Keratinocyte (primary cell): Measurements from ENCODE around the gene OR52N4. TPM values are rescaled to one million over a fixed set of nuclear protein-coding genes. Genes with fewer than 3 reads are reported as not detected.

Experiments used
- DNase-seq: peaks from one replicate; pipeline ENCODE4 v3.0.0-alpha.2; 2011; ENCODE audit warnings: low read depth, missing footprints, low spot score
- FAIRE-seq: peaks from 2 replicates; lab custom pipeline; 2011; peaks lifted over from hg19 to GRCh38; lab: Jason Lieb, UNC
- H2AFZ ChIP-seq: 2 replicates; pipeline ENCODE4 v1.6.0; 2012; ENCODE audit warnings: low read length, control low read depth, inconsistent platforms; ENCODE audit not compliant: control insufficient read depth
- H3K27ac ChIP-seq: 2 replicates; pipeline ENCODE4 v1.5.1; 2011; ENCODE audit warnings: low read length; ENCODE audit not compliant: control insufficient read depth, insufficient read depth
- H3K27me3 ChIP-seq: 3 replicates; pipeline ENCODE4 v1.6.0; 2011; ENCODE audit warnings: low read length; ENCODE audit not compliant: control insufficient read depth, insufficient read depth; ENCODE audit errors: extremely low read depth
- H3K36me3 ChIP-seq, 2 experiments: 2 replicates in 1 of 2; 3 replicates in 1 of 2; pipeline ENCODE4 v1.5.1; 2011; ENCODE audit warnings: low read length in 2 of 2, mild to moderate bottlenecking in 1 of 2; ENCODE audit not compliant: control insufficient read depth in 2 of 2, insufficient read depth in 2 of 2; ENCODE audit errors: extremely low read depth in 1 of 2
- H3K4me1 ChIP-seq: 3 replicates; pipeline ENCODE4 v1.5.1; 2011; ENCODE audit warnings: low read length; ENCODE audit not compliant: control insufficient read depth, insufficient read depth; ENCODE audit errors: extremely low read depth
- H3K4me2 ChIP-seq: 3 replicates; pipeline ENCODE4 v1.6.0; 2011; ENCODE audit warnings: low read depth, low read length; ENCODE audit not compliant: control insufficient read depth, insufficient read depth; ENCODE audit errors: extremely low read depth
- H3K4me3 ChIP-seq, 3 experiments: fragments of 200-600 bp in 1 of 3; sonication (generic) in 1 of 3; 2 replicates in 2 of 3; 3 replicates in 1 of 3; pipeline ENCODE4 v1.5.1; 2011 to 2016; ENCODE audit warnings: low read length in 3 of 3, mild to moderate bottlenecking in 3 of 3, control low read depth in 2 of 3, inconsistent platforms in 1 of 3, low read depth in 1 of 3, mixed read lengths in 1 of 3, mixed run types in 1 of 3, moderate library complexity in 1 of 3; ENCODE audit not compliant: control insufficient read depth in 2 of 3, insufficient read depth in 2 of 3; ENCODE audit errors: extremely low read depth in 1 of 3
- H3K79me2 ChIP-seq: 2 replicates; pipeline ENCODE4 v1.6.0; 2012; ENCODE audit warnings: low read length; ENCODE audit not compliant: control insufficient read depth, insufficient read depth
- H3K9ac ChIP-seq: 3 replicates; pipeline ENCODE4 v1.6.0; 2011; ENCODE audit warnings: low read length; ENCODE audit not compliant: control insufficient read depth, insufficient read depth; ENCODE audit errors: extremely low read depth
- H3K9me1 ChIP-seq: 3 replicates; pipeline ENCODE4 v1.6.0; 2011; ENCODE audit warnings: low read length; ENCODE audit not compliant: control insufficient read depth, insufficient read depth; ENCODE audit errors: extremely low read depth
- H3K9me3 ChIP-seq: 2 replicates; pipeline ENCODE4 v1.5.1; 2012; ENCODE audit warnings: low read depth, low read length; ENCODE audit not compliant: control insufficient read depth
- H4K20me1 ChIP-seq: 3 replicates; pipeline ENCODE4 v1.6.0; 2011; ENCODE audit warnings: low read length; ENCODE audit not compliant: control insufficient read depth, insufficient read depth; ENCODE audit errors: extremely low read depth
- CTCF ChIP-seq, 3 experiments: IDR thresholded peaks in 1 of 3; conservative IDR thresholded peaks in 1 of 3; optimal IDR thresholded peaks in 1 of 3; 2 replicates in 2 of 3; 3 replicates in 1 of 3; pipeline versions ENCODE3 to v1.5.1; 2011; ENCODE audit warnings: low read length in 3 of 3, mild to moderate bottlenecking in 3 of 3, moderate library complexity in 2 of 3, control low read depth in 1 of 3, inconsistent platforms in 1 of 3; ENCODE audit not compliant: insufficient read depth in 2 of 3; ENCODE audit errors: extremely low read depth in 1 of 3
- EZH2 ChIP-seq: IDR thresholded peaks from one replicate; pipeline ENCODE4 v1.6.1; 2012; ENCODE audit warnings: inconsistent platforms, mild to moderate bottlenecking, low read length, moderate library complexity
- dilution Hi-C: fragments of 300-500 bp; cut with MboI; formaldehyde crosslinking; loops from one replicate; pipeline ENCODE4 v1.7.0; 2020; ENCODE audit warnings: low sequenced_read_pairs; ENCODE audit not compliant: extremely low pct_ligation_motif_present
- polyA plus RNA-seq, 5 experiments: library from polyadenylated mRNA; depleted of rRNA in 3 of 5; stranded (reverse) in 3 of 5; stranded (forward) in 1 of 5; unstranded in 1 of 5; fragments of >200 nt; gene quantifications; 1 replicate in 1 of 5; 2 replicates in 3 of 5; 3 replicates in 1 of 5; pipeline versions ENCODE4 v1.2.1 to v1.2.3, GENCODE V29; 2011 to 2012; ENCODE audit warnings: missing spikeins in 2 of 5, low read depth in 1 of 5, low replicate concordance in 1 of 5

OR52N4 gene
- polyA plus RNA-seq, 1 donor (not counting 4 experiments of a cell fraction or from before 2014, with no cell fraction given): not detected

GRCh38 chr11:5726351-5726750 is 27.7 kb upstream of the OR52N4 start:
- H3K36me3 ChIP-seq: no peaks in the 10 kb centered on the region
- TF ChIP-seq CTCF (optimal IDR thresholded peaks at IDR 0.05 in 1 of 3, IDR thresholded peaks at IDR 0.05 in 1 of 3, conservative IDR thresholded peaks at IDR 0.05 in 1 of 3; ENCODE audit: extremely low read depth in 1 of 3, insufficient read depth in 2 of 3, low read length in 3 of 3) (no peak), EZH2 (no peak)
- no peaks in the 10 kb centered on the region for H3K79me2 ChIP-seq
- no peaks in the 10 kb centered on the region for H3K9me1 ChIP-seq
- no peak for FAIRE-seq
- H4K20me1 ChIP-seq: no peaks in the 10 kb centered on the region
- no peaks in the 10 kb centered on the region for H3K4me1 ChIP-seq
- H3K4me2 ChIP-seq: no peak overlapping the region
- no peak overlapping the region for H2AFZ ChIP-seq
- H3K9me3 ChIP-seq: no peaks in the 10 kb centered on the region
- no peak for DNase-seq
- dilution Hi-C loops: no loop called here
- no peak overlapping the region for H3K27ac ChIP-seq
- H3K27me3 ChIP-seq: no peaks in the 10 kb centered on the region
- no peak overlapping the region for H3K4me3 ChIP-seq
- no peak overlapping the region for H3K9ac ChIP-seq

GRCh38 chr11:5727691-5728090 is 26.4 kb upstream of the OR52N4 start:
- Histone ChIP-seq H3K4me2 (no peak overlapping the region), H3K36me3 (no peaks in the 10 kb centered on the region), H3K9me3 (no peaks in the 10 kb centered on the region), H2AFZ (no peak overlapping the region), H4K20me1 (no peaks in the 10 kb centered on the region), H3K27ac (no peak overlapping the region), H3K4me1 (no peaks in the 10 kb centered on the region), H3K27me3 (no peaks in the 10 kb centered on the region), H3K9ac (no peak overlapping the region), H3K4me3 (no peak overlapping the region), H3K9me1 (no peaks in the 10 kb centered on the region), H3K79me2 (no peaks in the 10 kb centered on the region)
- no peak for TF ChIP-seq CTCF (optimal IDR thresholded peaks at IDR 0.05 in 1 of 3, IDR thresholded peaks at IDR 0.05 in 1 of 3, conservative IDR thresholded peaks at IDR 0.05 in 1 of 3; ENCODE audit: extremely low read depth in 1 of 3, insufficient read depth in 2 of 3, low read length in 3 of 3)
- TF ChIP-seq EZH2: no peak
- dilution Hi-C loops: no loop called here
- DNase-seq: no peak
- no peak for FAIRE-seq
